ENCODE data around the gene ARRB2.

DNA sequence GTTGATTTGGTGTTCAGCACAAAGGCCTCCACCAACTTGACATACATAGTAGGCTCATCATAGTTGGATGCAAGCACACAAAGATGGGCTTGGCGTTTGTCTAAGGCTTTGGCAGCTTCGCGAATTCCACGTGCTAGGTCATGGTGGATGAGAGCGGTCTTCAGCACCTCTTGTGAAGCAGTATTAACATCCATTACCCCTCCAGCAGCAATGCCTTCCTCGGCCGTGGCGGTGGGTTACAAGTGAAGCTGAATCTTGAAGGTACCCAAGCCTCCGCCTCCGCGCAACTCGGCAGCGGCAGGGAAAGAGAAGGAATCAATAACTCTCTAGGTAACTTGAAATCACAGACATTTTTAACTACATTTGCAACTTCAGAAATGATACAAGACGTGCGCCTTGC lies 5.4 kb upstream of the ARRB2 start:
- TF ChIP-seq, protein P1, sequence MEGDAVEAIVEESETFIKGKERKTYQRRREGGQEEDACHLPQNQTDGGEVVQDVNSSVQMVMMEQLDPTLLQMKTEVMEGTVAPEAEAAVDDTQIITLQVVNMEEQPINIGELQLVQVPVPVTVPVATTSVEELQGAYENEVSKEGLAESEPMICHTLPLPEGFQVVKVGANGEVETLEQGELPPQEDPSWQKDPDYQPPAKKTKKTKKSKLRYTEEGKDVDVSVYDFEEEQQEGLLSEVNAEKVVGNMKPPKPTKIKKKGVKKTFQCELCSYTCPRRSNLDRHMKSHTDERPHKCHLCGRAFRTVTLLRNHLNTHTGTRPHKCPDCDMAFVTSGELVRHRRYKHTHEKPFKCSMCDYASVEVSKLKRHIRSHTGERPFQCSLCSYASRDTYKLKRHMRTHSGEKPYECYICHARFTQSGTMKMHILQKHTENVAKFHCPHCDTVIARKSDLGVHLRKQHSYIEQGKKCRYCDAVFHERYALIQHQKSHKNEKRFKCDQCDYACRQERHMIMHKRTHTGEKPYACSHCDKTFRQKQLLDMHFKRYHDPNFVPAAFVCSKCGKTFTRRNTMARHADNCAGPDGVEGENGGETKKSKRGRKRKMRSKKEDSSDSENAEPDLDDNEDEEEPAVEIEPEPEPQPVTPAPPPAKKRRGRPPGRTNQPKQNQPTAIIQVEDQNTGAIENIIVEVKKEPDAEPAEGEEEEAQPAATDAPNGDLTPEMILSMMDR (IDR thresholded peaks at IDR 0.05; ENCODE audit: poor library complexity, severe bottlenecking), result no peak
- TF ChIP-seq TAF1 (IDR thresholded peaks at IDR 0.05; ENCODE audit: low read depth), result no peak

Data from neural cell (in vitro differentiated cells).